Measurements from ENCODE around the gene SEMG2.
A peak's percentile ranks its signal among the peaks of the same experiment; 100 is the strongest.

The SEMG2 gene

DNA sequence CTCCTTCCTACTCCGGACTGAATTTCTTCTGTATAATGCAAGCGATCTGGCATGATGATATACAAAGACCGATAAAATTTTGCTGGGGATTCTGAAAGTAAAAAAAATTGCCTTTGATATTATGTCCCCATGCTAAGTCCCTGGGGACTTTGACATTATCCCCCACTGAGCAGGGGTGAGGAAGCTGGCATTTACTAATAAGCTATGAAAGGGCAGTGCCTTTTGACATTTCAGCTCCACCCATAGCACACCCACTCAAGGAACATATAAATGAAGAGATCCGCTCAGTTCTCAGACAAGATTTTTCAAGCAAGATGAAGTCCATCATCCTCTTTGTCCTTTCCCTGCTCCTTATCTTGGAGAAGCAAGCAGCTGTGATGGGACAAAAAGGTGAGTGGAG is at the start of gene SEMG2:
SEMG2 (plus strand) TSS at position 298 of the 400 bp plus-strand sequence; CDS start at position 315, 17 bp downstream.
- DNase-seq: no peak

GRCh38 chr20:45173522-45173921 is 47.7 kb upstream of the SEMG2 start:
- DNase-seq: no peak

GRCh38 chr20:45174434-45175364 is 46.5 kb upstream of the SEMG2 start, which contains the start of gene PI3:
PI3 (plus strand) TSS chr20:45174902; CDS start chr20:45174923, 21 bp downstream.
- no peak for DNase-seq

DNA sequence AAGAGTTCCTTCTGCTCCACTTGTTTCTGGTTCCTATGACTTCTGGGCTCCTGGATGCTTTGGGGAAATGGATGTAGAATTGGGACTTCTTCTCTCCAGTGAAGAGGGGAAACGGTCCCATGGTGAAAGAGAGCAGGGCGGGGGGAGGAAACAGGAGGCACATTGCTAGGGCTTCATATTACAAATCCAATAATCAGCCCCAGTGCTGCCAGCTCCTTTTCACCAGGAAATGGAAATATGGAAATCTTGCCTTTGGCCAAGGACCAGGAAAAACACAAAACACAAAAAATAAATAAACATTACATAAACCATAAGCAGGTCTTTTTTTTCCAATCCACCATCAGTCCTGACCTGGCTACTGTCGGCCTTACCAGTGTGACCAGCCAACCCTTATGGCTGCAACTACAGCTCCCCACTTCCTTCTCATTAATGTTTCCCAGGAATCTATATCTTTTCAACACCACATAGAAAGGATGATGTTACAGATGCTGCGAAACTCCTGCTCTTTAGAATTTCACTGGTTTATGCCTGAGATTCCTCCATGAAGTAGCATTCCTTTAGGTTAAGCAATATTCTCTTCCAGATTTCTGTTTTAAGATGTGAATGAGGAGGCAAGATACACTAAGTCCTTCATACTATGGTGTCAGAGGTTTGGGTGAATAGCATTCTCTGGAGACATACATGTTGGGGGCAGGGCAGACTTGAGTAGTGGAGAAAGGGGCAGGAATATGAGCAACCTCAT is 44.5 kb upstream of the SEMG2 start:
- DNase-seq: no peak

DNA sequence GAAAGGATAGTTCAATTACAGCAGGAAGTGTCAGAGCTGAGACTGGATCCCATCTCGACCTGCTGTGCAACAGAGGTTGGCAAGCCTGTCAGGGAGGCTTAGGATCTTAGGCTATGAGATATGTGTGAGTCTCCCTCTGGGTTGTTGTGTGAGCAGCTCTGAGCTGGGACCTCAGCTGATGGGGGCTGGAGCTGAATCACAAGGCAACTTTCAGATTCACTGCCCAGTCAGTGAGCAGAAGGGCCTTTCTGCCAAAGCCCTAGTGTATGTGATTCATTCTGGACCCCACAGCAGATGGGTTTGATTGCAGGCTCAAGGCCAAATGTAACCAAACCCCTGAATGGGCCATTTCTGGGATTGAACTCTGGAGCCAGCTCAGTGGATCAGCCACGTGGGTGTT is 42.0 kb upstream of the SEMG2 start:
- no peak for DNase-seq

GRCh38 chr20:45181639-45182038 is 39.5 kb upstream of the SEMG2 start:
- no peak for DNase-seq

GRCh38 chr20:45183084-45183483 is 38.1 kb upstream of the SEMG2 start:
- DNase-seq: no peak

- no peak for DNase-seq
These were observed 33.5 kb upstream of the SEMG2 start for GRCh38 chr20:45187693-45188092.

- no peak for DNase-seq
These were observed 32.0 kb upstream of the SEMG2 start for GRCh38 chr20:45189067-45189609.

GRCh38 chr20:45189861-45190260 is 31.3 kb upstream of the SEMG2 start:
- no peak for DNase-seq

GRCh38 chr20:45191926-45192325 is 29.2 kb upstream of the SEMG2 start:
- DNase-seq: no peak

DNA sequence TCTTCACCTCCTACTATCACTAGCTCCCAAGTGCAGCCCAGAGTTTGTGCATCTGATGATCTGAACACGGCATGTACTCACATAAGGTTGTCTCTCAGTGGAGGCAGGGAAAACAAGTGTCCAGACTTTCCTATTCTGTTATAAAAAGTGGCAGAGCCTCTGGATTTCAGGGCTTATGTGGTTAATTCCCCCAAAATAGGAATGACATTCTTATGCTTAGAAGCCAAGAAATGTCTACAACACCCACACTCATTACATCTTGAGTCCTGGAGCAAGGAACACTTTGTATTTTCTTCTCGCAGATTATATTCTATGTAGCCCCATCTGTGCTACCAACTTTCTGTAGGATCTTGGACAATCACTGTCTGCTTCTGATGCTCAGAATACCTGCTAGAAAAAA is 27.8 kb upstream of the SEMG2 start:
- DNase-seq: no peak

DNA sequence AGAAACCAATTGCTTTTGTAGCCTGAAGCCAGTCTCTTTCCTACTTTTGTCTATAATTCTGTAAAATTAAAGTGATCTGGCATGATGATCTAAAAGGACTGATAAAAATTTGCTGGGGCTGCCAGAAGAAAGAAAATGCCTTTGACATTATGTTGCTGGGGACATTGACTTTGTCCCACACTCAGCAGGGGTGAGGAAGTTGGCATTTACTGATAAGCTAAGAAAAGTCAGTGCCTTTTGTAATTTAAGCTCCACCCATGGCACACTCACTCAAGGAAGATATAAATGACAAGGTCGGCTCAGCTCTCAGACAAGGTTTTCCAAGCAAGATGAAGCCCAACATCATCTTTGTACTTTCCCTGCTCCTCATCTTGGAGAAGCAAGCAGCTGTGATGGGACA is 14.4 kb upstream of the SEMG2 start, which contains the start of gene SEMG1:
SEMG1 (plus strand) TSS at position 309 of the 400 bp plus-strand sequence; CDS start at position 330, 21 bp downstream.
- DNase-seq: no peak

DNA sequence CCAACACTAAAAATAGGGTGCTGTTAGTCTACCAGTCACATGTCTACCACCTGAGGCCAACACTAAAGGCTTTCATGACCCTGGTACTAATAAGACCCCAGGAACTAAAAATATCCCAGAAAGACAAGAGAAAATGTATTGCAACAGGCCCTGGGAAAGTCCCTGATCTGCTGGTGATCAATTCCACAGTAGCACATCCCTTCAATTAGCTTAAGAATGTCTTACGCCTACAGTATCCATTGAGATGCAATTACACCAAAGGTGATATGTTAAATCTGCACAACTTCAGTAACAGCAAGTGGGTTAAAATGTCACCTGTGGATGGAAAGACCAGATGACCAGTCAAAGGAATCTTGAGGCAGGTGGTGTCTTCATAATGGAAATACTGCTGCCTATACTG is 11.2 kb upstream of the SEMG2 start:
- no peak for DNase-seq

- DNase-seq: no peak
These were observed 9.4 kb upstream of the SEMG2 start for GRCh38 chr20:45211569-45212474.

- no peak for DNase-seq
These were observed 8.3 kb upstream of the SEMG2 start for GRCh38 chr20:45212836-45213235.

DNA sequence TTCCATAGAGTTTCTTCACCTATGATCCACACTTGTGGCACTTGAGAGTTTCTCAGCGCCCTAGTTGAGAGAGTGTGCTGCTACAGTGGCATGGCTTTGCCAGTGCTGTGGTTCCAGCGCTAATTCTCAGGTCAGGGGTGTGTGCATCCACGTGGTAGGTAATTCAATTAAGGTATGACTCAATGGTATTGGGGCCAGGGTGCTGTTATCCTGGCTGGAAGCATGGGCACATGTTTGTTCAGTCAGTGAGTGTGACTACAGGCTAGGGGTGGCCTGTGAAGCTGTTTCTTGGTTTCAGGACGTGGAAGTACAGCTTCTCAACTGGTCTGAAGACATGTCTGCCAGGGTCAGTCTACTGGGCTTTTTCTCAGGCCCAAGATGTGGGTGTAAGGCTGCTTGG is 3.0 kb upstream of the SEMG2 start:
- DNase-seq: no peak

- DNase-seq: no peak
These were observed 2.5 kb upstream of the SEMG2 start for GRCh38 chr20:45218636-45219035.

- DNase-seq: no peak
These were observed 2.0 kb downstream of the SEMG2 start for GRCh38 chr20:45223136-45223535.

DNA sequence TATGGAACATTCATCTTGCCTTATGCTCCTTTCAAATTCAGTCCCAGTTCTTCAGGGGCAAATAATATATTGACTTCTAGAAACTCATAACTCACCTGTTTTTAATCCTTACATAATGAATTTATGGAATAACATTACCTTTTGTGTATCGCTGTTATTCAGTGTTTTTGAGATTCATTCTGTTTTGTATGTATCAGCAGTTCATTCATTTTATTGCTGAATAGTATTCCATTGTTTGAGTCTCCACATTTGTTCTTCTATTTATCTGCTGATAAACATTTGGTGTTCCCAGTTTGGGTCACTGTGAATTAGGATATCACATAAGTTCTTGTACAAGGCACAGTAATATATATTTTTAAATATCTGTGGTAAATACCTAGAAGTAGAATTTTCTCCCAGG is 5.1 kb downstream of the SEMG2 start:
- no peak for DNase-seq

DNA sequence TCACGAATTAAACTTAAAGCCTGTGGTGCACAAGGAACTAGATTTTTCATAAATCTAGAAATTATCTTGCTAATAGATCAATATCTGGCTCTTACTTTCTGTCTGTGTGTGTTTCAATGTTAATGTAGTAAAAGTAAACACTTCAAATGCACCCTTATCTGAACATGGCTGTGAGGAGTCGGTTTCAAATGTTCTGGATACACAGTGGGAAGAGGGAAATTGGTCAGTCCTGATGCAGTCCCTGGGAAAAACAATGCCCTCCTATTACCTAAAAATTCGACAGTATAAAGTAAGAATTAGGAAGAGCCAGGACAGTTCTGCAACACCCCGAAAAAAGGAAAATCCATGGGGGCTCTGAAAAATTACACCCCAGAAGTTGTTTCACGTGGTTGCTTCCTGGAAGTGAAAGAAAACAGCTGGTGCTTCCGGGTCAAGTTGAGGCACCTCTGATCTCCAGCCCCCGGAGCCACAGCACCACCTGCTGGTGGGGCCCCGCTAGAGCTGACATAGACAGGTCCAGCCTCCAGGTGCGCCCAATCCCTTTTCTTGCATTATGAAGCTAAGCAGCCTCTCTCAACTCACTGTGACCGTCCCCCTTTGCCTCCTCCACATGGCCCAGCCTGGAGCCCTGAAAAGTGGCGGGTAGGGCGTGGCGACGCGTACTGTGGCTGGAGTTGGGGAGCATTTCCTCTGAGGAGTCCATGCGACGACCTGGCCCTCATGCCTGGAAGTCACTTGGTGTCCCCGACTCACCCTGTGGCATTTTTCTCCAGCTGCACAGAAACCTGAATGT is 8.3 kb downstream of the SEMG2 start:
- DNase-seq: peak; percentile 12

GRCh38 chr20:45230631-45231030 is 9.5 kb downstream of the SEMG2 start:
- no peak for DNase-seq
